A549 (cell line): ENCODE data around the gene VDAC2. TPM values are rescaled to one million over a fixed set of nuclear protein-coding genes. Genes with fewer than 3 reads are reported as not detected.

Experiments
- ATAC-seq, 2 experiments: fragments of 200-7000 bp in 1 of 2; fragments of >200 bp in 1 of 2; cut with Nextera tagmentation in 1 of 2; cut with Tn5 transposase in 1 of 2; 3 replicates each; pipeline versions ENCODE4 v1.8.0 to v1.9.1; 2018 to 2020; ENCODE audit warnings: mild to moderate bottlenecking in 1 of 2, moderate library complexity in 1 of 2
- CTCF ChIA-PET: fragments of 300-600 bp; sonication (Branson Sonifier 250); formaldehyde crosslinking; extraction: SDS; loops from one replicate; lab custom pipeline; 2021; ENCODE audit warnings: antibody characterized with exemption, inconsistent platforms; lab: Yijun Ruan, JAX
- POLR2A ChIA-PET: fragments of 350-600 bp; formaldehyde crosslinking; extraction: SDS; loops from one replicate; lab custom pipeline; 2021; ENCODE audit warnings: antibody characterized with exemption, inconsistent platforms; lab: Yijun Ruan, JAX
- DNase-seq, 2 experiments: peaks; one replicate each; pipeline versions ENCODE4 v3.0.0 to v3.0.0-alpha.2; 2011 to 2016; ENCODE audit warnings: low read depth in 1 of 2, low spot score in 1 of 2
- FAIRE-seq: peaks from 2 replicates; lab custom pipeline; 2011; peaks lifted over from hg19 to GRCh38; lab: Jason Lieb, UNC
- H3K27ac ChIP-seq, 2 experiments: fragments of >200 bp; sonication (Bioruptor Twin); formaldehyde crosslinking; 3 replicates each; pipeline ENCODE4 v1.5.1; 2016 to 2017
- H3K4me1 ChIP-seq: fragments of >200 bp; sonication (Bioruptor Twin); formaldehyde crosslinking; 3 replicates; pipeline ENCODE4 v1.6.1; 2016
- H3K4me2 ChIP-seq: fragments of >200 bp; sonication (Bioruptor Twin); formaldehyde crosslinking; 3 replicates; pipeline ENCODE4 v1.6.1; 2016
- H3K4me3 ChIP-seq: fragments of >200 bp; sonication (Bioruptor Twin); formaldehyde crosslinking; 3 replicates; pipeline ENCODE4 v1.5.1; 2016
- H3K9me3 ChIP-seq: fragments of >200 bp; sonication (Bioruptor Twin); formaldehyde crosslinking; 3 replicates; pipeline ENCODE4 v1.6.1; 2016
- BCL3 ChIP-seq: fragments of >200 bp; sonication (Bioruptor Twin); formaldehyde crosslinking; IDR thresholded peaks from 3 replicates; pipeline ENCODE4 v1.6.1; 2016
- CBX2 ChIP-seq: fragments of 200-600 bp; sonication (generic); IDR thresholded peaks from 2 replicates; pipeline ENCODE4 v1.6.1; 2016; ENCODE audit warnings: low read depth, mild to moderate bottlenecking, borderline replicate concordance
- CHD2 ChIP-seq: fragments of 150-350 bp; IDR thresholded peaks from 2 replicates; pipeline ENCODE4 v1.6.1; 2014; ENCODE audit warnings: low read length; ENCODE audit not compliant: partially characterized antibody
- CTCF ChIP-seq: fragments of >200 bp; sonication (Bioruptor Twin); formaldehyde crosslinking; IDR thresholded peaks from 3 replicates; pipeline ENCODE4 v1.5.1; 2016
- EHMT2 ChIP-seq: fragments of 200-600 bp; sonication (generic); IDR thresholded peaks from 2 replicates; pipeline ENCODE4 v1.6.1; 2016; ENCODE audit warnings: antibody characterized with exemption, low read depth, mild to moderate bottlenecking, moderate library complexity
- ELK1 ChIP-seq: fragments of 150-350 bp; IDR thresholded peaks from 2 replicates; pipeline ENCODE4 v1.6.1; 2014; ENCODE audit warnings: low read depth, mild to moderate bottlenecking, low read length
- FOSB ChIP-seq: fragments of 250-450 bp; sonication (Bioruptor Pico); IDR thresholded peaks from 2 replicates; pipeline ENCODE4 v1.5.0; 2020; ENCODE audit warnings: mild to moderate bottlenecking, moderate library complexity
- FOSL2 ChIP-seq, 2 experiments: fragments of 450-650 bp in 1 of 2; fragments of >200 bp in 1 of 2; sonication (Bioruptor Twin) in 1 of 2; formaldehyde crosslinking; IDR thresholded peaks; 2 replicates each; pipeline versions ENCODE4 v1.5.0 to v1.6.1; 2016 to 2020; ENCODE audit warnings: mild to moderate bottlenecking in 1 of 2, moderate library complexity in 1 of 2
- FOXS1 ChIP-seq: fragments of 250-450 bp; sonication (Bioruptor Pico); IDR thresholded peaks from 2 replicates; pipeline ENCODE4 v1.5.0; 2020; ENCODE audit warnings: mild to moderate bottlenecking, moderate library complexity
- HES2 ChIP-seq: fragments of >200 bp; sonication (Bioruptor Twin); formaldehyde crosslinking; IDR thresholded peaks from 2 replicates; pipeline ENCODE4 v1.6.1; 2016
- HMGXB4 ChIP-seq: fragments of 250-450 bp; sonication (Bioruptor Pico); IDR thresholded peaks from 2 replicates; pipeline ENCODE4 v1.5.0; 2021; ENCODE audit warnings: mild to moderate bottlenecking, moderate library complexity, borderline replicate concordance
- JUN ChIP-seq, 2 experiments: fragments of >200 bp; sonication (Bioruptor Twin); formaldehyde crosslinking; IDR thresholded peaks; 2 replicates in 1 of 2; 3 replicates in 1 of 2; pipeline ENCODE4 v1.6.1; 2016 to 2017
- JUNB ChIP-seq: fragments of >200 bp; sonication (Bioruptor Twin); formaldehyde crosslinking; IDR thresholded peaks from 2 replicates; pipeline ENCODE4 v1.6.1; 2016
- KDM1A ChIP-seq: fragments of 200-600 bp; sonication (generic); IDR thresholded peaks from 2 replicates; pipeline ENCODE4 v1.6.1; 2016; ENCODE audit warnings: low read depth, mild to moderate bottlenecking
- KDM5A ChIP-seq: fragments of 200-600 bp; sonication (generic); IDR thresholded peaks from 2 replicates; pipeline ENCODE4 v1.6.1; 2016; ENCODE audit warnings: antibody characterized with exemption, mild to moderate bottlenecking
- MAX ChIP-seq: IDR thresholded peaks from 2 replicates; pipeline ENCODE4 v1.6.1; 2012
- MAZ ChIP-seq: fragments of 150-350 bp; IDR thresholded peaks from 2 replicates; pipeline ENCODE4 v1.6.1; 2014; ENCODE audit warnings: antibody characterized with exemption, low read depth, low read length, borderline replicate concordance
- NFE2L2 ChIP-seq: fragments of 150-350 bp; conservative IDR thresholded peaks from 2 replicates; pipeline ENCODE4 v1.6.1; 2014; ENCODE audit warnings: low read length
- PBX3 ChIP-seq: IDR thresholded peaks from 2 replicates; pipeline ENCODE4 v1.6.1; 2012
- RCOR1 ChIP-seq: fragments of 150-350 bp; IDR thresholded peaks from 2 replicates; pipeline ENCODE4 v1.6.1; 2014; ENCODE audit warnings: antibody characterized with exemption, low read length, low read depth
- TP53 ChIP-seq: fragments of 250-450 bp; sonication (Bioruptor Pico); IDR thresholded peaks from 2 replicates; pipeline ENCODE4 v1.5.0; 2021; ENCODE audit warnings: mild to moderate bottlenecking, moderate library complexity
- ZNF302 ChIP-seq: fragments of 250-450 bp; sonication (Bioruptor Pico); IDR thresholded peaks from 2 replicates; pipeline ENCODE4 v1.9.0; 2021; ENCODE audit warnings: inconsistent platforms, mild to moderate bottlenecking, moderate library complexity
- ZSCAN20 ChIP-seq: fragments of 250-450 bp; sonication (Bioruptor Pico); IDR thresholded peaks from 2 replicates; pipeline ENCODE4 v1.8.0; 2022; ENCODE audit warnings: mild to moderate bottlenecking, moderate library complexity
- WGBS: methylation state at CpG from one replicate; pipeline ENCODE4 v1.1.6; 2017; ENCODE audit errors: missing lambda C conversion rate; 5-methylcytosine and 5-hydroxymethylcytosine counted together
- polyA plus RNA-seq, 4 experiments: library from polyadenylated mRNA; depleted of rRNA in 3 of 4; stranded (reverse); fragments of >200 nt; fragmentation: RNase III in 1 of 4; extraction: RNeasy Plus Mini Kit Qiagen cat#74134 plus additional on column Dnase treatment in 1 of 4; gene quantifications; 2 replicates in 3 of 4; 3 replicates in 1 of 4; pipeline ENCODE4 v1.2.3, GENCODE V29; 2011 to 2017

VDAC2 gene
- polyA plus RNA-seq, 2 of the 4 experiments (the other 2 are of a cell fraction) = 273 to 285 TPM

- 98% methylated on average over 1 of the region's 1 CpG for WGBS
- no peak for TF ChIP-seq CTCF
- TF ChIP-seq ZSCAN20 (CRISPR knock-in tag) = no peak
- no peak for TF ChIP-seq HES2
- no peak for TF ChIP-seq MAZ
- TF ChIP-seq RCOR1 = no peak
- TF ChIP-seq KDM1A = no peak
- no peak for TF ChIP-seq JUNB
- TF ChIP-seq JUN (IDR thresholded peaks at IDR 0.05) = no peak
- no peak for TF ChIP-seq EHMT2
- TF ChIP-seq NFE2L2 = no peak
- TF ChIP-seq CHD2 = no peak
- FAIRE-seq = no peak
- H3K27ac ChIP-seq = no peak overlapping the region
- ChIA-PET CTCF (interaction anchor here (1.3 to 18.0 kb wide), 3 partner anchors 8 to 51 kb away, joined by 3 to 479 read pairs (median 9); partner anchors contain the start of gene COMTD1), POLR2A (no interaction called here)
- no peaks in the 10 kb centered on the region for H3K9me3 ChIP-seq
- H3K4me3 ChIP-seq = no peak overlapping the region
- ATAC-seq = no peak
- no peak overlapping the region for H3K4me2 ChIP-seq
- DNase-seq = no peak
- peaks cover 18% of the 10 kb centered on the region for H3K4me1 ChIP-seq
Observed at GRCh38 chr10:75179657-75180177, 30.9 kb upstream of the VDAC2 start.

- DNase-seq = no peak
- Histone ChIP-seq H3K4me2 (no peak overlapping the region), H3K4me1 (peaks cover 27% of the 10 kb centered on the region), H3K4me3 (no peak overlapping the region)
- ChIA-PET CTCF (interaction anchor here (18.0 kb wide), 1 partner anchor 50 kb away, joined by 479 read pairs; the partner anchor contains the start of gene COMTD1), POLR2A (no interaction called here)
- no peak for FAIRE-seq
- WGBS = 97% methylated on average over 2 of the region's 2 CpGs
- TF ChIP-seq FOSL2 (IDR thresholded peaks at IDR 0.05) (no peak), FOSL2 (CRISPR knock-in tag; IDR thresholded peaks at IDR 0.05) (no peak), JUN (IDR thresholded peaks at IDR 0.05) (no peak), MAX (no peak), NFE2L2 (no peak), FOXS1 (CRISPR knock-in tag) (no peak), PBX3 (no peak), BCL3 (no peak), ZNF302 (CRISPR knock-in tag) (no peak), KDM5A (no peak), RCOR1 (no peak), TP53 (CRISPR knock-in tag) (no peak), ELK1 (no peak), CBX2 (no peak), HMGXB4 (CRISPR knock-in tag) (no peak), FOSB (CRISPR knock-in tag) (no peak)
- TF ChIP-seq, all 56 proteins: peak for 0
- no peaks in the 10 kb centered on the region for H3K9me3 ChIP-seq
- no peak for ATAC-seq
- H3K27ac ChIP-seq = no peak overlapping the region
Observed at GRCh38 chr10:75180592-75180991, 30.0 kb upstream of the VDAC2 start.
